ENCODE results near the gene GJC1. TPM values are rescaled to one million over a fixed set of nuclear protein-coding genes. Genes with fewer than 3 reads are reported as not detected.

GJC1 gene
- total RNA-seq, 1 experiment from 2014 or later = 89.4 TPM

DNA sequence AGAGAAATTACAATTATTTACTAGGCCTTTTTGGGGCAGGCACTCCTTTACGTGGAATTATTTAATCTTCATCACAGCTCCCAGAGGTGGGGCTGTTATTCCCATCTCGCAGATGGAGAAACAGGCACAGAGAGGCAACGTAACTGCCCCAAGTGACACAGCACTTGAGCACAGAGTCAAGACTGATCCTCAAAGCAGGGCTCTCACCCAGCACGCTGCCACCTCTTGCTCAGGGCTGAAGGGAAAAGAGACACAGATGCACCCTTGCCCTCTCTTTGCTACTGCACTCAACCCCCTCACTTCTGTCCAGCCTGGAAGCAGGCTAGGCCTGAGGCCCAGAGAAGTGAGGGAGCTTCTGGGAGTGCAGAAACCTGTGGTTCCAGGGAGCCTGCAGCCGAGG lies 66.9 kb downstream of the GJC1 start:
- no peaks in the 10 kb centered on the region for H3K27me3 ChIP-seq (ENCODE audit: control insufficient read depth, insufficient read depth, low read length)
- no peaks in the 10 kb centered on the region; the same call in 1 of the 2 replicates for H3K36me3 ChIP-seq (ENCODE audit: control insufficient read depth, insufficient read depth, low read length)
- H3K4me3 ChIP-seq (ENCODE audit: low read depth in 2 of 2, low read length in 2 of 2) = no peak overlapping the region
- no TSS peak for BruUV-seq (replicated peaks)
- ATAC-seq = no peak
- ChIA-PET CTCF (interaction anchor here (0.6 kb wide), 1 partner anchor 11 kb away, joined by 3 read pairs; no protein-coding TSS in a partner anchor), POLR2A (no interaction called here)
- in situ Hi-C loops (cut with HindIII; ENCODE audit: low pct_unique_long_range_greater_than_20kb, low sequenced_read_pairs) (no loop called here), intact Hi-C loops (cut with micrococcal nuclease; ENCODE audit: unreplicated experiment) (no loop called here)
- TF ChIP-seq SIN3A (IDR thresholded peaks at IDR 0.05; ENCODE audit: borderline replicate concordance, insufficient read depth, low read depth, low read length) (no peak), TCF7L2 (IDR thresholded peaks at IDR 0.05; ENCODE audit: low read depth, low read length) (no peak), POLR2AphosphoS5 (IDR thresholded peaks at IDR 0.05; ENCODE audit: low read depth, low read length) (no peak)
- TF ChIP-seq, protein P1, sequence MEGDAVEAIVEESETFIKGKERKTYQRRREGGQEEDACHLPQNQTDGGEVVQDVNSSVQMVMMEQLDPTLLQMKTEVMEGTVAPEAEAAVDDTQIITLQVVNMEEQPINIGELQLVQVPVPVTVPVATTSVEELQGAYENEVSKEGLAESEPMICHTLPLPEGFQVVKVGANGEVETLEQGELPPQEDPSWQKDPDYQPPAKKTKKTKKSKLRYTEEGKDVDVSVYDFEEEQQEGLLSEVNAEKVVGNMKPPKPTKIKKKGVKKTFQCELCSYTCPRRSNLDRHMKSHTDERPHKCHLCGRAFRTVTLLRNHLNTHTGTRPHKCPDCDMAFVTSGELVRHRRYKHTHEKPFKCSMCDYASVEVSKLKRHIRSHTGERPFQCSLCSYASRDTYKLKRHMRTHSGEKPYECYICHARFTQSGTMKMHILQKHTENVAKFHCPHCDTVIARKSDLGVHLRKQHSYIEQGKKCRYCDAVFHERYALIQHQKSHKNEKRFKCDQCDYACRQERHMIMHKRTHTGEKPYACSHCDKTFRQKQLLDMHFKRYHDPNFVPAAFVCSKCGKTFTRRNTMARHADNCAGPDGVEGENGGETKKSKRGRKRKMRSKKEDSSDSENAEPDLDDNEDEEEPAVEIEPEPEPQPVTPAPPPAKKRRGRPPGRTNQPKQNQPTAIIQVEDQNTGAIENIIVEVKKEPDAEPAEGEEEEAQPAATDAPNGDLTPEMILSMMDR (IDR thresholded peaks at IDR 0.05) = no peak
- TF ChIP-seq, protein P2, sequence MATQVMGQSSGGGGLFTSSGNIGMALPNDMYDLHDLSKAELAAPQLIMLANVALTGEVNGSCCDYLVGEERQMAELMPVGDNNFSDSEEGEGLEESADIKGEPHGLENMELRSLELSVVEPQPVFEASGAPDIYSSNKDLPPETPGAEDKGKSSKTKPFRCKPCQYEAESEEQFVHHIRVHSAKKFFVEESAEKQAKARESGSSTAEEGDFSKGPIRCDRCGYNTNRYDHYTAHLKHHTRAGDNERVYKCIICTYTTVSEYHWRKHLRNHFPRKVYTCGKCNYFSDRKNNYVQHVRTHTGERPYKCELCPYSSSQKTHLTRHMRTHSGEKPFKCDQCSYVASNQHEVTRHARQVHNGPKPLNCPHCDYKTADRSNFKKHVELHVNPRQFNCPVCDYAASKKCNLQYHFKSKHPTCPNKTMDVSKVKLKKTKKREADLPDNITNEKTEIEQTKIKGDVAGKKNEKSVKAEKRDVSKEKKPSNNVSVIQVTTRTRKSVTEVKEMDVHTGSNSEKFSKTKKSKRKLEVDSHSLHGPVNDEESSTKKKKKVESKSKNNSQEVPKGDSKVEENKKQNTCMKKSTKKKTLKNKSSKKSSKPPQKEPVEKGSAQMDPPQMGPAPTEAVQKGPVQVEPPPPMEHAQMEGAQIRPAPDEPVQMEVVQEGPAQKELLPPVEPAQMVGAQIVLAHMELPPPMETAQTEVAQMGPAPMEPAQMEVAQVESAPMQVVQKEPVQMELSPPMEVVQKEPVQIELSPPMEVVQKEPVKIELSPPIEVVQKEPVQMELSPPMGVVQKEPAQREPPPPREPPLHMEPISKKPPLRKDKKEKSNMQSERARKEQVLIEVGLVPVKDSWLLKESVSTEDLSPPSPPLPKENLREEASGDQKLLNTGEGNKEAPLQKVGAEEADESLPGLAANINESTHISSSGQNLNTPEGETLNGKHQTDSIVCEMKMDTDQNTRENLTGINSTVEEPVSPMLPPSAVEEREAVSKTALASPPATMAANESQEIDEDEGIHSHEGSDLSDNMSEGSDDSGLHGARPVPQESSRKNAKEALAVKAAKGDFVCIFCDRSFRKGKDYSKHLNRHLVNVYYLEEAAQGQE (IDR thresholded peaks at IDR 0.05; ENCODE audit: insufficient read depth in 1 of 2, low read depth in 2 of 2, low read length in 1 of 2) = no peak
- peaks cover 2% of the 10 kb centered on the region; the same call in 1 of the 2 replicates for H3K4me1 ChIP-seq (ENCODE audit: control insufficient read depth, insufficient read depth, low read length)
- no peak overlapping the region for H3K27ac ChIP-seq (ENCODE audit: low read length)
- H3K9me3 ChIP-seq (ENCODE audit: control insufficient read depth, insufficient read depth, low read depth, low read length) = no peaks in the 10 kb centered on the region
- DNase-seq (ENCODE audit: low read depth, low spot score) = no peak

DNA sequence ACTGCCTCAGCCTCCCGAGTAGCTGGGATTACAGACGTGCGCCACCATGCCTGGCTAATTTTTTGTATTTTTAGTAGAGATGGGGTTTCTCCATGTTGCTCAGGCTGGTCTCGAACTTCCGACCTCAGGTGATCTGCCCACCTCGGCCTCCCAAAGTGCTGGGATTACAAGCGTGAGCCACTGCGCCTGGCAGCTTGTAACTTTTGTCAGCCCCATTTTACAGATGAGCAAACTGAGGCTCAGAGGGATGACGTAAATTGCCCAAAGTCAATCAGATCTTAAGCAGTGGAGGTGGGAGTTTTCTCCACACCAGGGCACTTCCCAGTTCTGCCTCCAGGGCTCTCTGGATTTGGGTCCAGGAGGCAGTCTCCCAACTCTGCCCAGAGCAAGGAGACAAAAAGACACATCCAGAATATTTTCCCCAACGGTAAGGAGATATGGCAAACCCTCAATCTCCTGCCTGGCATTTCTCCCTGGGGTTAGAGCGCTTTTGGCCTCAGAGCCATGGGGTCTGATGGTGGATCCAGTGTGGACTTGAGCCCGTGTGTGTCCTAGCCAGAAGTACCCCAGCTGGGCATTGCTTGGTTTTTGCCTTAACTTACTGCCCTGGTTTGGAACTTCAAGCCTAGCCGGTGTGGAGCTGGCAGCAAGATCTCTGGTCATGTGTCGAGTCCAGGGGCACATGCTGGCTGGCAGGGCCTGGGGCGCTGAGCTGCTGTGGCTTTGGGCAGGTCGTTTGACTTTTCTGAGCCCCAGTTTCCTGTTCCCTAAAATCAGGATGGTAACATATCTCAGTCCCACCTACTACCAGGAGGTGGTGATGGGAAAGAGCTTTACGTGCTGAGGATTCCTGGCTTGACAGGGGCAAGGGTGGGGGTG lies 67.9 kb downstream of the GJC1 start:
- POLR2A ChIA-PET = no interaction called here

More for the DNA sequence above, 67.9 kb downstream of the GJC1 start:
- in situ Hi-C loops (cut with HindIII; ENCODE audit: low pct_unique_long_range_greater_than_20kb, low sequenced_read_pairs) (no loop called here), intact Hi-C loops (cut with micrococcal nuclease; ENCODE audit: unreplicated experiment) (no loop called here)
- Histone ChIP-seq H3K4me1 (ENCODE audit: control insufficient read depth, insufficient read depth, low read length) (peaks cover 2% of the 10 kb centered on the region; the same call in 1 of the 2 replicates), H3K27ac (ENCODE audit: low read length) (no peak overlapping the region), H3K4me3 (ENCODE audit: low read depth in 2 of 2, low read length in 2 of 2) (no peak overlapping the region), H3K36me3 (ENCODE audit: control insufficient read depth, insufficient read depth, low read length) (no peaks in the 10 kb centered on the region; the same call in 1 of the 2 replicates), H3K9me3 (ENCODE audit: control insufficient read depth, insufficient read depth, low read depth, low read length) (no peaks in the 10 kb centered on the region), H3K27me3 (ENCODE audit: control insufficient read depth, insufficient read depth, low read length) (no peaks in the 10 kb centered on the region)
- DNase-seq (ENCODE audit: low read depth, low spot score) = no peak
- CTCF ChIA-PET = interaction anchor here (0.6 kb wide), 1 partner anchor 10 kb away, joined by 3 read pairs; no protein-coding TSS in a partner anchor
- TF ChIP-seq, protein P2 (IDR thresholded peaks at IDR 0.05; ENCODE audit: insufficient read depth in 1 of 2, low read depth in 2 of 2, low read length in 1 of 2) = no peak
- no peak for TF ChIP-seq POLR2AphosphoS5 (IDR thresholded peaks at IDR 0.05; ENCODE audit: low read depth, low read length)
- no TSS peak for BruUV-seq (replicated peaks)
- no peak for ATAC-seq

Measured in Panc1 (cell line).